ENCODE data around the gene GABRB3. TPM values are rescaled to one million over a fixed set of nuclear protein-coding genes. Genes with fewer than 3 reads are reported as not detected.

GABRB3 gene
- total RNA-seq: 10 to 100 TPM; 15.0 to 46.7 (median 20.6) TPM

- no peaks in the 10 kb centered on the region for H3K27me3 ChIP-seq
- no peaks in the 10 kb centered on the region for H3K9me3 ChIP-seq
- DNase-seq: no peak
- intact Hi-C loops (cut with DNase I): no loop called here
- H3K4me1 ChIP-seq: peaks cover 0 to 9% of the 10 kb centered on the region in 2 donors
- WGBS, 2 donors: 0 to 7% methylated on average over 3 to 7 of the region's 112 CpGs
- H3K4me3 ChIP-seq (replicated peaks in 1 of 3): peak within 1 kb of the TSS; percentile 39 to 49 (median 44)
- H3K27ac ChIP-seq: peak within 1 kb of the TSS in 1 of 3 donors; percentile 27
- H3K36me3 ChIP-seq: no peaks in the 10 kb centered on the region
- TF ChIP-seq POLR2A (IDR thresholded peaks at IDR 0.05): no peak
- TF ChIP-seq, protein P1, sequence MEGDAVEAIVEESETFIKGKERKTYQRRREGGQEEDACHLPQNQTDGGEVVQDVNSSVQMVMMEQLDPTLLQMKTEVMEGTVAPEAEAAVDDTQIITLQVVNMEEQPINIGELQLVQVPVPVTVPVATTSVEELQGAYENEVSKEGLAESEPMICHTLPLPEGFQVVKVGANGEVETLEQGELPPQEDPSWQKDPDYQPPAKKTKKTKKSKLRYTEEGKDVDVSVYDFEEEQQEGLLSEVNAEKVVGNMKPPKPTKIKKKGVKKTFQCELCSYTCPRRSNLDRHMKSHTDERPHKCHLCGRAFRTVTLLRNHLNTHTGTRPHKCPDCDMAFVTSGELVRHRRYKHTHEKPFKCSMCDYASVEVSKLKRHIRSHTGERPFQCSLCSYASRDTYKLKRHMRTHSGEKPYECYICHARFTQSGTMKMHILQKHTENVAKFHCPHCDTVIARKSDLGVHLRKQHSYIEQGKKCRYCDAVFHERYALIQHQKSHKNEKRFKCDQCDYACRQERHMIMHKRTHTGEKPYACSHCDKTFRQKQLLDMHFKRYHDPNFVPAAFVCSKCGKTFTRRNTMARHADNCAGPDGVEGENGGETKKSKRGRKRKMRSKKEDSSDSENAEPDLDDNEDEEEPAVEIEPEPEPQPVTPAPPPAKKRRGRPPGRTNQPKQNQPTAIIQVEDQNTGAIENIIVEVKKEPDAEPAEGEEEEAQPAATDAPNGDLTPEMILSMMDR (IDR thresholded peaks at IDR 0.05): no peak
Observed at GRCh38 chr15:26772154-26773066, at the start of gene GABRB3. Gene GABRB3, minus strand, starts transcription at chr15:26773066.

DNA sequence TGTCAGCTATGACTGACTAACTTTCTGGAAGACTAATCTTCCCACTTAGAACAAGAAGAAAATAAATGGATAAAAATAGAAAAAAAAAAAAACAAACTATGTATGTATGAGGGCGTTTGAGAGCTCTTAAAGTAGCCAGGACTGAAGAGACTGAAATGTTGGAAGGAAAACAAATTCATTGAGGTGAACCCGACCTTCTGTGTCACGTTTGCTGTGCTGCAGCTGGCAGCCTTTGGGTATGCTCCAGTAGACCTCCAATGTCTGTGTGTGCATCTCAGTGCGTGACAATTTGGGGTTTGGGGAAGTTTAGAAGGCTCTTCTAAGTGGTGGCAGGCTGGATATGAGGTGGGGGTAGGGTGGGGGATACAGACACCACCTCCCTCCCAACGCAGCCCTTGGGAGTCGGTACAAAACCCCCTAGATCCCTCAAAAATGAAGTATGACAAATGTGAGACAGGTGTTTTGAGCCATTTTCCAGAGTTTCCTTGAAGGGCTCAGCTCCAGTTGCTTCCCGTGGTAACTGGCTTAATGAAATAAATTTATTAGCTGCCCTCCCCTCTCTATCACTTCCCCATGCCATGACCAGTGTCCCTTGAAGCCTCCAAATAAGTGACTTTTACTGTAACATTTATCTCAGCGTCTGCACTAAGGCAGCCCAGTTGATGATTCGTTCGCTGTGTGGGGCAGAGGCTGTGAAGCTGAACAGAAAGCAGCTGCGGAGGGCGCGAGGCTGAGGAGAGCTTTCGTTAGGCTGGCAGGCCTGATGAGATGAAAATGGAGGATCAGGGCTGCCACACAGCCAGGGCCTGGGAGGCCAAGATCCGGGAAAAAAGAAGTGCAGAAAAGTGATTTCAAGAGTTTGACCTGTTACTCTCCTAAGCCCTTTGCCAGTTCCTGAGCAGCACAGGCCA lies 34.9 kb upstream of the GABRB3 start:
- TF ChIP-seq POLR2A (IDR thresholded peaks at IDR 0.05): no peak
- TF ChIP-seq, protein P1 (IDR thresholded peaks at IDR 0.05): no peak
- peak; percentile 79 for DNase-seq
- intact Hi-C loops (cut with DNase I): no loop called here
- no peaks in the 10 kb centered on the region for H3K27me3 ChIP-seq
- H3K9me3 ChIP-seq: no peaks in the 10 kb centered on the region
- 18 to 30% methylated on average over 15 of the region's 15 CpGs for WGBS, 2 donors
- H3K27ac ChIP-seq: peak overlapping the region; percentile 64 to 80 (median 66)
- no peaks in the 10 kb centered on the region for H3K36me3 ChIP-seq
- no peak overlapping the region for H3K4me3 ChIP-seq (replicated peaks in 1 of 3)
- H3K4me1 ChIP-seq: peaks cover 27 to 36% of the 10 kb centered on the region in 2 donors

GRCh38 chr15:26806574-26806973 lies 33.7 kb upstream of the GABRB3 start:
- 81 to 83% methylated on average over 5 of the region's 5 CpGs for WGBS, 2 donors
- no peak for TF ChIP-seq POLR2A (IDR thresholded peaks at IDR 0.05)
- H3K9me3 ChIP-seq: no peaks in the 10 kb centered on the region
- H3K36me3 ChIP-seq: no peaks in the 10 kb centered on the region
- H3K4me1 ChIP-seq: peaks cover 27 to 36% of the 10 kb centered on the region in 2 donors
- intact Hi-C loops (cut with DNase I): no loop called here
- DNase-seq: peak in 1 of 2 donors; percentile 4
- H3K4me3 ChIP-seq (replicated peaks in 1 of 3): no peak overlapping the region
- no peaks in the 10 kb centered on the region for H3K27me3 ChIP-seq
- peak overlapping the region; percentile 64 to 70 (median 66) for H3K27ac ChIP-seq

DNA sequence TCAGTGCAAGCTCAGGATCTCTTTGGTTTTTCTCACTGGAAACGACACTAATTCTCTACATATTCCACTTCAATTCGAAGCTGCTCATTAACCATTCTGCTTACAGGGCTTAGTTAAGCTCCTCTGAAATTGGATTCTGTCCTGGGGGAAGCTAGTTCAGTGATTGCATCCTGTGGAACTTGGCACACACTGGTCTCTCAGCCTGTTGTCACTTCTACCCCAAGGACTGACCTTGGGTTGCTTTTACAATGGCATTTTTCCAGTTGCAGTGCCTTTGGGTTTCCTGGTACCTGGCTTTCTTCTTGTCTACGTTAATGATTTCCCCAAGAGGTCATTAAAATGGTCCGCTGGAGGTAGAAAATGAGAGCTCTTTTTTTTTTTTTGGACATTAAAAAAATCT lies 33.3 kb upstream of the GABRB3 start:
- H3K36me3 ChIP-seq: no peaks in the 10 kb centered on the region
- intact Hi-C loops (cut with DNase I): no loop called here
- no peaks in the 10 kb centered on the region for H3K9me3 ChIP-seq
- whole genome bisulfite sequencing, 2 donors: 12 to 22% methylated on average over 4 of the region's 4 CpGs
- peak overlapping the region in 2 of 3 donors; percentile 64 to 70 for H3K27ac ChIP-seq
- H3K4me1 ChIP-seq: peaks cover 27 to 36% of the 10 kb centered on the region in 2 donors
- H3K27me3 ChIP-seq: no peaks in the 10 kb centered on the region
- DNase-seq: peak; percentile 51 to 61
- TF ChIP-seq, protein P1 (IDR thresholded peaks at IDR 0.05): no peak
- no peak for TF ChIP-seq POLR2A (IDR thresholded peaks at IDR 0.05)
- H3K4me3 ChIP-seq (replicated peaks in 1 of 3): no peak overlapping the region

- 89% methylated on average over 5 of the region's 5 CpGs for WGBS, 2 donors
- Histone ChIP-seq H3K27me3 (no peaks in the 10 kb centered on the region), H3K4me3 (replicated peaks in 1 of 3) (no peak overlapping the region), H3K9me3 (no peaks in the 10 kb centered on the region), H3K36me3 (no peaks in the 10 kb centered on the region), H3K4me1 (peaks cover 27 to 36% of the 10 kb centered on the region in 2 donors), H3K27ac (no peak overlapping the region)
- no peak for DNase-seq
- intact Hi-C loops (cut with DNase I): no loop called here
- TF ChIP-seq POLR2A (IDR thresholded peaks at IDR 0.05): no peak
- TF ChIP-seq, protein P1 (IDR thresholded peaks at IDR 0.05): no peak
Observed at GRCh38 chr15:26805470-26805869, 32.6 kb upstream of the GABRB3 start.

Measured in thyroid gland (tissue), 4 donors.